Ovary (tissue), 9 donors: ENCODE data around the gene TTC38. TPM values are rescaled to one million over a fixed set of nuclear protein-coding genes. Genes with fewer than 3 reads are reported as not detected.

Experiments
- DNase-seq, 5 donors: peaks; one replicate each; pipeline ENCODE4 v3.0.0-alpha.2; 2019 to 2020
- H3K27ac ChIP-seq, 2 donors: fragments of 200-600 bp; one replicate each; pipeline versions ENCODE4 v1.5.1 to v1.8.0; 2019 to 2022
- H3K27me3 ChIP-seq: fragments of 200-600 bp; one replicate; pipeline ENCODE4 v1.8.0; 2022
- H3K36me3 ChIP-seq: fragments of 200-600 bp; sonication (generic); one replicate; pipeline ENCODE4 v1.5.1; 2019
- H3K4me1 ChIP-seq: one replicate; pipeline ENCODE4 v1.8.1; 2013; ENCODE audit warnings: mild to moderate bottlenecking, moderate library complexity; ENCODE audit not compliant: insufficient read depth
- H3K4me3 ChIP-seq: fragments of 200-600 bp; sonication (generic); one replicate; pipeline ENCODE4 v1.5.1; 2017
- H3K9me3 ChIP-seq, 2 donors: fragments of 200-600 bp in 1 of 2; sonication (generic) in 1 of 2; one replicate each; pipeline versions ENCODE4 v1.5.1 to v1.8.1; 2013 to 2019; ENCODE audit warnings: mild to moderate bottlenecking in 1 of 2, moderate library complexity in 1 of 2
- CTCF ChIP-seq, 3 donors: fragments of 450-650 bp in 2 of 3; fragments of 200-600 bp in 1 of 3; IDR thresholded peaks; one replicate each; pipeline versions ENCODE4 v1.5.1 to v1.8.0; 2016 to 2022; ENCODE audit warnings: antibody characterized with exemption in 3 of 3, mild to moderate bottlenecking in 1 of 3
- EP300 ChIP-seq: sonication (generic); formaldehyde crosslinking; IDR thresholded peaks from one replicate; pipeline ENCODE4 v1.6.1; 2017; ENCODE audit warnings: antibody characterized with exemption
- POLR2A ChIP-seq: fragments of 450-650 bp; IDR thresholded peaks from one replicate; pipeline ENCODE4 v1.6.1; 2017; ENCODE audit warnings: antibody characterized with exemption, mild to moderate bottlenecking, moderate library complexity
- WGBS, 3 donors: extraction: QIAGEN DNeasy Blood & Tissue Kit in 1 of 3; methylation state at CpG; one replicate each; pipeline versions ENCODE4 v1.1.5 to v1.1.7; 2013 to 2017; 5-methylcytosine and 5-hydroxymethylcytosine counted together
- intact Hi-C, 4 donors: fragments of 100-400 bp; cut with DNase I; formaldehyde crosslinking; loops; one replicate each; pipeline versions ENCODE4 v1.11.0 to v1.15.1; 2022 to 2023
- polyA plus RNA-seq, 2 donors: library from polyadenylated mRNA; stranded (reverse); fragments of 200-250 nt in 1 of 2; fragments of 350-450 nt in 1 of 2; fragmentation: Illumina TruSeq in 1 of 2; extraction: RNeasy Lipid Tissue Mini Kit (QIAGEN cat#74804) in 1 of 2; gene quantifications; one replicate each; pipeline ENCODE4 v1.2.3, GENCODE V29; 2013 to 2014
- total RNA-seq, 7 donors: library from RNA; depleted of rRNA in 2 of 7; stranded (reverse); fragments of >200 nt in 2 of 7; fragmentation: NEBNext Ultra II Directional in 3 of 7; extraction: Animal tissue kit (Norgen Biotek cat#: 25700) in 3 of 7; gene quantifications; one replicate each; pipeline versions ENCODE4 v1.1.0 to v1.2.4, GENCODE V29; 2016 to 2023
- donor health status: DM: no; HTN: no; CAD: no; lungs with moderate emphysema.
- donor health status: DM: no; HTN: no; CAD: no.
- donor health status: Bipolar disorder and iron deficiency.
- donor health status: DM: yes; HTN: yes; CAD: no.
- donor health status: DM: no; HTN: no; CAD: no.
- donor health status: DM: yes; HTN: yes; CAD: no.

Gene TTC38
- total and polyA plus RNA-seq, 9 donors: 27.3 to 58.3 (median 42.3) TPM

- TF ChIP-seq CTCF (IDR thresholded peaks at IDR 0.05): no peak
- Histone ChIP-seq H3K36me3 (no peaks in the 10 kb centered on the region), H3K4me1 (no peaks in the 10 kb centered on the region), H3K27ac (no peak overlapping the region), H3K9me3 (no peaks in the 10 kb centered on the region), H3K27me3 (no peaks in the 10 kb centered on the region), H3K4me3 (no peak overlapping the region)
- DNase-seq: no peak
- intact Hi-C loops: no loop called here
- WGBS, 3 donors: 61 to 63% (median 62%) methylated on average over 9 of the region's 9 CpGs
These were observed 34.6 kb upstream of the TTC38 start for GRCh38 chr22:46233231-46233630.

GRCh38 chr22:46234969-46235368 lies 32.8 kb upstream of the TTC38 start:
- Histone ChIP-seq H3K4me1 (no peaks in the 10 kb centered on the region), H3K27me3 (no peaks in the 10 kb centered on the region), H3K36me3 (no peaks in the 10 kb centered on the region), H3K27ac (no peak overlapping the region), H3K9me3 (no peaks in the 10 kb centered on the region), H3K4me3 (no peak overlapping the region)
- TF ChIP-seq EP300 (no peak), POLR2A (no peak), CTCF (IDR thresholded peaks at IDR 0.05) (no peak)
- DNase-seq: no peak
- intact Hi-C loops: no loop called here
- 89 to 92% (median 90%) methylated on average over 12 of the region's 12 CpGs for WGBS, 3 donors

- intact Hi-C loops: no loop called here
- Histone ChIP-seq H3K4me1 (no peaks in the 10 kb centered on the region), H3K27ac (no peak overlapping the region), H3K4me3 (no peak overlapping the region), H3K36me3 (no peaks in the 10 kb centered on the region), H3K27me3 (no peaks in the 10 kb centered on the region), H3K9me3 (no peaks in the 10 kb centered on the region)
- no peak for DNase-seq
- WGBS, 3 donors: 83 to 87% (median 86%) methylated on average over 12 of the region's 12 CpGs
- TF ChIP-seq POLR2A (no peak), EP300 (no peak), CTCF (IDR thresholded peaks at IDR 0.05) (no peak)
These were observed 30.2 kb upstream of the TTC38 start for GRCh38 chr22:46237453-46238124.

GRCh38 chr22:46238541-46238940 lies 29.3 kb upstream of the TTC38 start:
- H3K9me3 ChIP-seq: no peaks in the 10 kb centered on the region
- H3K27me3 ChIP-seq: no peaks in the 10 kb centered on the region
- no peak overlapping the region for H3K4me3 ChIP-seq
- no peaks in the 10 kb centered on the region for H3K36me3 ChIP-seq
- no peak overlapping the region for H3K27ac ChIP-seq
- intact Hi-C loops: no loop called here
- no peak for TF ChIP-seq EP300
- 91 to 92% (median 91%) methylated on average over 16 of the region's 16 CpGs for WGBS, 3 donors
- H3K4me1 ChIP-seq: no peaks in the 10 kb centered on the region
- DNase-seq: no peak

GRCh38 chr22:46239261-46240048 lies 28.4 kb upstream of the TTC38 start:
- no peak for TF ChIP-seq CTCF (IDR thresholded peaks at IDR 0.05)
- TF ChIP-seq POLR2A: no peak
- no peak for TF ChIP-seq EP300
- no peak overlapping the region for H3K4me3 ChIP-seq
- no peaks in the 10 kb centered on the region for H3K27me3 ChIP-seq
- H3K27ac ChIP-seq: no peak overlapping the region
- H3K36me3 ChIP-seq: no peaks in the 10 kb centered on the region
- H3K4me1 ChIP-seq: no peaks in the 10 kb centered on the region
- no peaks in the 10 kb centered on the region for H3K9me3 ChIP-seq
- intact Hi-C loops: no loop called here
- WGBS, 3 donors: 88 to 93% (median 91%) methylated on average over 20 of the region's 20 CpGs
- DNase-seq: no peak
